H1 (cell line): Measurements from ENCODE around the gene GPC2. TPM values are rescaled to one million over a fixed set of nuclear protein-coding genes. Genes with fewer than 3 reads are reported as not detected.

Experiments used
- CTCF ChIA-PET: fragments of 300-600 bp; sonication (Branson Sonifier 250); formaldehyde crosslinking; loops from one replicate; lab custom pipeline; 2021; ENCODE audit not compliant: partially characterized antibody; lab: Charles Lee
- POLR2A ChIA-PET: fragments of 300-600 bp; sonication (Branson Sonifier 250); formaldehyde crosslinking; loops from one replicate; lab custom pipeline; 2021; ENCODE audit warnings: inconsistent platforms; ENCODE audit not compliant: partially characterized antibody; lab: Charles Lee
- DNase-seq, 2 experiments: peaks; one replicate each; pipeline versions ENCODE4 v3.0.0 to v3.0.0-alpha.2; 2010 to 2022; ENCODE audit warnings: low spot score in 2 of 2, low read depth in 1 of 2, mixed read lengths in 1 of 2
- FAIRE-seq: peaks from 2 replicates; lab custom pipeline; 2011; peaks lifted over from hg19 to GRCh38; lab: Jason Lieb, UNC
- H2AFZ ChIP-seq: 2 replicates; pipeline ENCODE4 v1.8.1; 2012; ENCODE audit warnings: low read length, inconsistent platforms
- H2AK5ac ChIP-seq: 2 replicates; pipeline ENCODE4 v1.6.1; 2013; ENCODE audit warnings: low read depth, low read length
- H2BK120ac ChIP-seq: replicated peaks from 2 replicates; pipeline ENCODE3; 2013; ENCODE audit warnings: low read depth, low read length, inconsistent platforms
- H2BK12ac ChIP-seq: 2 replicates; pipeline ENCODE4 v1.6.1; 2013; ENCODE audit warnings: low read depth, low read length
- H2BK15ac ChIP-seq: 2 replicates; pipeline ENCODE4 v1.6.1; 2013; ENCODE audit warnings: low read length
- H2BK20ac ChIP-seq: 2 replicates; pipeline ENCODE4 v1.6.1; 2013; ENCODE audit warnings: low read length
- H2BK5ac ChIP-seq: 2 replicates; pipeline ENCODE4 v1.6.1; 2013; ENCODE audit warnings: low read depth, low read length
- H3K14ac ChIP-seq: 2 replicates; pipeline ENCODE4 v1.6.1; 2013; ENCODE audit warnings: inconsistent platforms; ENCODE audit not compliant: insufficient read length
- H3K18ac ChIP-seq: 2 replicates; pipeline ENCODE4 v1.6.1; 2013; ENCODE audit warnings: low read length; ENCODE audit errors: extremely low read depth
- H3K23ac ChIP-seq: 2 replicates; pipeline ENCODE4 v1.6.1; 2013; ENCODE audit warnings: inconsistent platforms; ENCODE audit not compliant: insufficient read length
- H3K23me2 ChIP-seq: 2 replicates; pipeline ENCODE4 v1.6.1; 2013; ENCODE audit warnings: low read depth, low read length
- H3K27ac ChIP-seq: 2 replicates; pipeline ENCODE4 v1.6.1; 2011; ENCODE audit warnings: low read depth, low read length, inconsistent platforms
- H3K27me3 ChIP-seq, 4 experiments: replicated peaks in 1 of 4; 1 replicate in 1 of 4; 2 replicates in 3 of 4; pipeline versions ENCODE4 v1.6.1 to v1.8.1; 2011 to 2013; ENCODE audit warnings: low read length in 3 of 4, mild to moderate bottlenecking in 3 of 4, inconsistent platforms in 2 of 4, mixed read lengths in 2 of 4, moderate library complexity in 1 of 4; ENCODE audit not compliant: control insufficient read depth in 3 of 4, insufficient read depth in 3 of 4; ENCODE audit errors: extremely low read depth in 1 of 4
- H3K36me3 ChIP-seq, 4 experiments: 2 replicates each; pipeline versions ENCODE4 v1.6.1 to v1.8.1; 2011 to 2013; ENCODE audit warnings: mild to moderate bottlenecking in 4 of 4, low read length in 3 of 4, moderate library complexity in 2 of 4, control low read depth in 1 of 4, inconsistent platforms in 1 of 4; ENCODE audit not compliant: insufficient read depth in 4 of 4, control insufficient read depth in 2 of 4
- H3K4ac ChIP-seq: replicated peaks from 2 replicates; pipeline ENCODE3; 2013; ENCODE audit warnings: low read length, low read depth, mixed read lengths, inconsistent platforms; ENCODE audit not compliant: insufficient read length
- H3K4me1 ChIP-seq, 4 experiments: replicated peaks in 1 of 4; 1 replicate in 1 of 4; 2 replicates in 3 of 4; pipeline versions ENCODE4 v1.6.1 to v1.8.1; 2011 to 2013; ENCODE audit warnings: low read length in 3 of 4, inconsistent platforms in 2 of 4, mixed read lengths in 1 of 4; ENCODE audit not compliant: insufficient read depth in 4 of 4, control insufficient read depth in 3 of 4
- H3K4me2 ChIP-seq, 2 experiments: 2 replicates each; pipeline versions ENCODE4 v1.6.1 to v1.8.1; 2011 to 2013; ENCODE audit warnings: low read depth in 2 of 2, low read length in 2 of 2, control low read depth in 1 of 2, inconsistent platforms in 1 of 2, mild to moderate bottlenecking in 1 of 2; ENCODE audit not compliant: insufficient read depth in 1 of 2
- H3K4me3 ChIP-seq, 4 experiments: fragments of 200-600, 300-600 bp in 1 of 4; sonication (generic), shearing (Covaris generic), sonication (Bioruptor Twin) in 1 of 4; 2 replicates each; pipeline versions ENCODE4 v1.5.1 to v1.8.1; 2011 to 2016; ENCODE audit warnings: low read length in 4 of 4, low read depth in 3 of 4, control low read depth in 2 of 4, inconsistent platforms in 2 of 4, mild to moderate bottlenecking in 2 of 4, mixed read lengths in 1 of 4, moderate library complexity in 1 of 4; ENCODE audit not compliant: insufficient read depth in 2 of 4; ENCODE audit errors: extremely low read depth in 1 of 4
- H3K56ac ChIP-seq: replicated peaks from 2 replicates; pipeline ENCODE3; 2013; ENCODE audit warnings: low read depth, mild to moderate bottlenecking, mixed read lengths, low read length, inconsistent platforms; ENCODE audit not compliant: insufficient read length
- H3K79me1 ChIP-seq: 2 replicates; pipeline ENCODE4 v1.6.1; 2013; ENCODE audit warnings: low read depth, low read length, control low read depth
- H3K79me2 ChIP-seq, 2 experiments: 2 replicates each; pipeline versions ENCODE4 v1.6.1 to v1.8.1; 2012 to 2013; ENCODE audit warnings: low read length in 2 of 2, mild to moderate bottlenecking in 2 of 2, inconsistent platforms in 1 of 2; ENCODE audit not compliant: insufficient read depth in 2 of 2, control insufficient read depth in 1 of 2
- H3K9ac ChIP-seq, 4 experiments: replicated peaks in 1 of 4; 1 replicate in 1 of 4; 2 replicates in 3 of 4; pipeline versions ENCODE4 v1.6.1 to v1.8.1; 2011 to 2013; ENCODE audit warnings: low read depth in 3 of 4, low read length in 3 of 4, control low read depth in 2 of 4, mild to moderate bottlenecking in 2 of 4, moderate library complexity in 2 of 4, inconsistent platforms in 1 of 4; ENCODE audit errors: extremely low read depth in 1 of 4
- H3K9me3 ChIP-seq, 2 experiments: 2 replicates each; pipeline versions ENCODE4 v1.6.1 to v1.8.1; 2012 to 2013; ENCODE audit warnings: mild to moderate bottlenecking in 2 of 2, moderate library complexity in 2 of 2, control low read depth in 1 of 2, inconsistent platforms in 1 of 2, low read depth in 1 of 2, low read length in 1 of 2, mixed read lengths in 1 of 2; ENCODE audit not compliant: insufficient read depth in 2 of 2
- H4K20me1 ChIP-seq, 2 experiments: replicated peaks in 1 of 2; 2 replicates each; pipeline versions ENCODE3 to v1.8.1; 2011 to 2013; ENCODE audit warnings: inconsistent platforms in 2 of 2, low read length in 2 of 2, mild to moderate bottlenecking in 1 of 2; ENCODE audit not compliant: insufficient read depth in 2 of 2, control insufficient read depth in 1 of 2
- H4K5ac ChIP-seq: 2 replicates; pipeline ENCODE4 v1.6.1; 2013; ENCODE audit warnings: low read length, low read depth, mixed read lengths, inconsistent platforms; ENCODE audit not compliant: insufficient read length
- H4K8ac ChIP-seq: 2 replicates; pipeline ENCODE4 v1.8.0; 2013; ENCODE audit warnings: mild to moderate bottlenecking, moderate library complexity, low read length, inconsistent platforms; ENCODE audit not compliant: insufficient read depth; ENCODE audit errors: extremely low read depth
- H4K91ac ChIP-seq: replicated peaks from 2 replicates; pipeline ENCODE3; 2013; ENCODE audit warnings: low read length, mixed read lengths, inconsistent platforms; ENCODE audit not compliant: insufficient read length
- KDM5A ChIP-seq: fragments of 200-600 bp; IDR thresholded peaks from 2 replicates; pipeline ENCODE4 v1.7.1; 2012; ENCODE audit warnings: mild to moderate bottlenecking, low read length, inconsistent platforms, mixed read lengths
- RAD21 ChIP-seq, 2 experiments: IDR thresholded peaks in 1 of 2; conservative IDR thresholded peaks in 1 of 2; 2 replicates each; pipeline ENCODE4 v1.6.1; 2011; ENCODE audit warnings: low read depth in 2 of 2, low read length in 2 of 2, improper control_type of control experiment in 1 of 2, inconsistent platforms in 1 of 2, mild to moderate bottlenecking in 1 of 2, moderate library complexity in 1 of 2
- WGBS, 2 experiments: shearing (Covaris generic) in 1 of 2; methylation state at CpG; one replicate each; pipeline versions ENCODE4 v1.1.6 to v1.1.7; 2013 to 2015; ENCODE audit warnings: low lambda C conversion rate in 2 of 2, mixed read lengths in 2 of 2, inconsistent platforms in 1 of 2, low coverage in 1 of 2, missing lambda C conversion rate in 1 of 2; ENCODE audit not compliant: insufficient replicate concordance in 2 of 2, insufficient coverage in 1 of 2, insufficient read length in 1 of 2; ENCODE audit errors: extremely low coverage in 1 of 2, missing lambda C conversion rate in 1 of 2; 5-methylcytosine and 5-hydroxymethylcytosine counted together
- polyA plus RNA-seq, 7 experiments: library from polyadenylated mRNA; depleted of rRNA in 3 of 7; stranded (reverse) in 5 of 7; unstranded in 2 of 7; fragments of >200 nt in 5 of 7; fragments of 200-250 nt in 2 of 7; gene quantifications; 1 replicate in 5 of 7; 2 replicates in 1 of 7; 4 replicates in 1 of 7; pipeline versions ENCODE4 v1.2.1 to v1.2.3, GENCODE V29; 2011 to 2013; ENCODE audit warnings: missing spikeins in 2 of 7, mixed read lengths in 2 of 7
- total RNA-seq: library from RNA; stranded (reverse); fragmentation: NEBNext Ultra II Directional; extraction: Animal tissue kit (Norgen Biotek cat#: 25700); gene quantifications from 2 replicates; pipeline ENCODE4 v1.2.1, GENCODE V29; 2021
- TF ChIP-seq, protein P1 (sequence below), 3 experiments: IDR thresholded peaks; 1 replicate in 2 of 3; 2 replicates in 1 of 3; pipeline versions ENCODE4 v1.5.1 to v1.6.1; 2011; ENCODE audit warnings: low read length in 3 of 3, mild to moderate bottlenecking in 3 of 3, inconsistent platforms in 2 of 3, low read depth in 1 of 3, moderate library complexity in 1 of 3; ENCODE audit not compliant: insufficient read depth in 1 of 3; ENCODE audit errors: control extremely low read depth in 1 of 3

GPC2 gene
- total and polyA plus RNA-seq, 2 of the 8 experiments (the other 6 are each of a cell fraction or from before 2014, with no cell fraction given), result 25.3 to 44.8 TPM

DNA sequence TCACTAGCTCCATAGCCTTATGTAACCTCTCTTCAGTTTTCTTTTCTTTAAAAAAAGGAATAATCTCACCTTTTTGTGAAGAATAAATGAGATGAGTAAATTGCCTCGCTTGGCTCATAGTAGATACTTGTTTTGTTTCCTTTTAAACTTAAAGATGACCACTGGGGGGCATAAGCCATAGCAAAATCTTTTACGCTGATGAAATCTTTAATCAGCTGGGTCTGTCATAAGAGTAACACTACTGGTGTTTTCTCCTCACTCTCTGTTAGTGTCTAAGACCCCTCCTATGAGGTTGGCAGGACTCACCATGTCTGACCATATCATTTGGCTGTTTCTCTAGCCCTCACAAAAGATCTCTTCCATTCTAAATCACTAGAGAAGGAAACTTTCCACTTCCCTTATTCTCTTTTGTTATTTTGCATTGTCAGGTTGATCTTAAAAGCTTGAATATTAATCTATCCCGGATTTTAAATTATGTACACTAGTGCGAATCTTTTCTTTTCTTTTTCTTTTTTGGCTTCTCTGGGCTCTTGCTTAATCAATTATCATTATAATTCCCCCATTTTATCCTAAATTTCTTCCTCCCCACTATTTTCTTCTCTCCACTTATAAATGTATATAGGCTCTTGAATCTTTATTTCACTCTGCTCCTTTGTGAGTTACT is 13.0 kb upstream of the GPC2 start:
- H2BK120ac ChIP-seq, result no peak overlapping the region
- no peak overlapping the region for H4K5ac ChIP-seq
- H2BK12ac ChIP-seq, result no peak overlapping the region
- no peak overlapping the region for H3K23ac ChIP-seq
- H3K9me3 ChIP-seq, result no peaks in the 10 kb centered on the region
- no peak for DNase-seq
- no peak overlapping the region for H4K91ac ChIP-seq
- no peak for FAIRE-seq
- H3K36me3 ChIP-seq, result no peaks in the 10 kb centered on the region
- WGBS, 2 experiments, result 84% methylated on average over 4 of the region's 4 CpGs; no CpG with 5 or more reads in 1 of the 2 experiments
- ChIA-PET CTCF (interaction anchor here (0.8 to 3.5 kb wide), 12 partner anchors 10 to 313 kb away, joined by 3 to 16 read pairs (median 4); partner anchors contain the start of genes GPC2 and STAG3), POLR2A (interaction anchor here (0.6 to 1.8 kb wide), 3 partner anchors 8 to 89 kb away, joined by 3 read pairs; partner anchors contain the start of genes AP4M1 and MCM7)
- H3K27ac ChIP-seq, result no peak overlapping the region
- H3K27me3 ChIP-seq, result no peaks in the 10 kb centered on the region; a peak in 1 of 7 replicates
- no peak overlapping the region for H4K8ac ChIP-seq
- H3K4me1 ChIP-seq, result no peaks in the 10 kb centered on the region
- no peak overlapping the region for H3K18ac ChIP-seq
- H2BK20ac ChIP-seq, result no peak overlapping the region
- peak; percentile 7; a peak in 1 of 4 replicates for TF ChIP-seq RAD21 (IDR thresholded peaks at IDR 0.05 in 1 of 2, conservative IDR thresholded peaks at IDR 0.05 in 1 of 2; ENCODE audit: low read depth in 2 of 2, low read length in 2 of 2)
- TF ChIP-seq, protein P1, sequence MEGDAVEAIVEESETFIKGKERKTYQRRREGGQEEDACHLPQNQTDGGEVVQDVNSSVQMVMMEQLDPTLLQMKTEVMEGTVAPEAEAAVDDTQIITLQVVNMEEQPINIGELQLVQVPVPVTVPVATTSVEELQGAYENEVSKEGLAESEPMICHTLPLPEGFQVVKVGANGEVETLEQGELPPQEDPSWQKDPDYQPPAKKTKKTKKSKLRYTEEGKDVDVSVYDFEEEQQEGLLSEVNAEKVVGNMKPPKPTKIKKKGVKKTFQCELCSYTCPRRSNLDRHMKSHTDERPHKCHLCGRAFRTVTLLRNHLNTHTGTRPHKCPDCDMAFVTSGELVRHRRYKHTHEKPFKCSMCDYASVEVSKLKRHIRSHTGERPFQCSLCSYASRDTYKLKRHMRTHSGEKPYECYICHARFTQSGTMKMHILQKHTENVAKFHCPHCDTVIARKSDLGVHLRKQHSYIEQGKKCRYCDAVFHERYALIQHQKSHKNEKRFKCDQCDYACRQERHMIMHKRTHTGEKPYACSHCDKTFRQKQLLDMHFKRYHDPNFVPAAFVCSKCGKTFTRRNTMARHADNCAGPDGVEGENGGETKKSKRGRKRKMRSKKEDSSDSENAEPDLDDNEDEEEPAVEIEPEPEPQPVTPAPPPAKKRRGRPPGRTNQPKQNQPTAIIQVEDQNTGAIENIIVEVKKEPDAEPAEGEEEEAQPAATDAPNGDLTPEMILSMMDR (IDR thresholded peaks at IDR 0.05; ENCODE audit: control extremely low read depth in 1 of 3, insufficient read depth in 1 of 3, low read depth in 1 of 3, low read length in 3 of 3), result peak in 1 of 3 experiments; percentile 15; a peak in 2 of 4 replicates
- TF ChIP-seq KDM5A, result no peak
- H3K56ac ChIP-seq, result no peak overlapping the region
- no peaks in the 10 kb centered on the region for H3K23me2 ChIP-seq
- no peak overlapping the region for H3K4me2 ChIP-seq
- H2BK5ac ChIP-seq, result no peak overlapping the region
- no peak overlapping the region for H2BK15ac ChIP-seq
- H3K9ac ChIP-seq, result no peak overlapping the region
- no peak overlapping the region for H3K14ac ChIP-seq
- no peaks in the 10 kb centered on the region for H4K20me1 ChIP-seq
- H3K4ac ChIP-seq, result no peak overlapping the region
- H2AFZ ChIP-seq, result no peak overlapping the region
- no peak overlapping the region for H3K4me3 ChIP-seq
- no peaks in the 10 kb centered on the region for H3K79me1 ChIP-seq
- H3K79me2 ChIP-seq, result no peaks in the 10 kb centered on the region
- no peak overlapping the region for H2AK5ac ChIP-seq
